ENCODE data around the gene BICRA.

- no peak for TF ChIP-seq EZH2 (IDR thresholded peaks at IDR 0.05; ENCODE audit: low read length)
- no peak for TF ChIP-seq CTCF (optimal IDR thresholded peaks at IDR 0.05 in 1 of 3, IDR thresholded peaks at IDR 0.05 in 1 of 3, conservative IDR thresholded peaks at IDR 0.05 in 1 of 3; ENCODE audit: extremely low read depth in 1 of 3, insufficient read depth in 2 of 3, low read length in 3 of 3)
Observed at GRCh38 chr19:47701717-47702552, 93.0 kb downstream of the BICRA start.

Data from keratinocyte (primary cell).